Endothelial cell of umbilical vein (primary cell): Measurements from ENCODE around the gene RDX. TPM values are rescaled to one million over a fixed set of nuclear protein-coding genes. Genes with fewer than 3 reads are reported as not detected.

Experiments
- BruUV-seq: library from RNA; stranded (reverse); fragments of 400-500 nt; replicated peaks from 2 replicates; lab custom pipeline; 2021; lab: Mats Ljungman, UMichigan
- CTCF ChIA-PET: fragments of 300-600, 350-600 bp; sonication (Branson Sonifier 250); formaldehyde crosslinking; loops from one replicate; lab custom pipeline; 2021; ENCODE audit warnings: antibody characterized with exemption, inconsistent platforms; lab: Charles Lee
- POLR2A ChIA-PET: fragments of 300-600, 350-600 bp; sonication (Branson Sonifier 250); formaldehyde crosslinking; loops from one replicate; lab custom pipeline; 2021; ENCODE audit warnings: antibody characterized with exemption, inconsistent platforms; lab: Charles Lee
- DNase-seq: peaks from one replicate; pipeline ENCODE4 v3.0.0-alpha.2; 2011; ENCODE audit warnings: low read depth, low spot score
- FAIRE-seq: peaks from 2 replicates; lab custom pipeline; 2011; peaks lifted over from hg19 to GRCh38; lab: Jason Lieb, UNC
- H2AFZ ChIP-seq: 2 replicates; pipeline ENCODE4 v1.6.0; 2012; ENCODE audit warnings: low read depth, low read length, control low read depth, inconsistent platforms
- H3K27ac ChIP-seq: 2 replicates; pipeline ENCODE4 v1.5.1; 2011; ENCODE audit warnings: low read depth, mild to moderate bottlenecking, control low read depth, low read length, moderate library complexity; ENCODE audit not compliant: insufficient read depth
- H3K27me3 ChIP-seq, 2 experiments: 2 replicates each; pipeline versions ENCODE4 v1.6.0 to v1.6.1; 2011; ENCODE audit warnings: low read length in 2 of 2, mixed read lengths in 1 of 2; ENCODE audit not compliant: control insufficient read depth in 2 of 2, insufficient read depth in 2 of 2
- H3K36me3 ChIP-seq, 2 experiments: 2 replicates in 1 of 2; 3 replicates in 1 of 2; pipeline ENCODE4 v1.5.1; 2011; ENCODE audit warnings: low read length in 2 of 2, mild to moderate bottlenecking in 1 of 2, moderate library complexity in 1 of 2; ENCODE audit not compliant: control insufficient read depth in 2 of 2, insufficient read depth in 2 of 2; ENCODE audit errors: extremely low read depth in 1 of 2
- H3K4me1 ChIP-seq: 3 replicates; pipeline ENCODE4 v1.5.1; 2011; ENCODE audit warnings: mild to moderate bottlenecking, low read length; ENCODE audit not compliant: control insufficient read depth, insufficient read depth; ENCODE audit errors: extremely low read depth
- H3K4me2 ChIP-seq: 2 replicates; pipeline ENCODE4 v1.6.1; 2011; ENCODE audit warnings: low read length, control low read depth, mixed read lengths; ENCODE audit not compliant: insufficient read depth
- H3K4me3 ChIP-seq, 3 experiments: fragments of 200-600 bp in 1 of 3; sonication (generic), shearing (Covaris generic) in 1 of 3; replicated peaks in 1 of 3; 2 replicates each; pipeline ENCODE4 v1.5.1; 2011 to 2016; ENCODE audit warnings: control low read depth in 3 of 3, low read length in 3 of 3, mild to moderate bottlenecking in 2 of 3, inconsistent platforms in 1 of 3, low read depth in 1 of 3, moderate library complexity in 1 of 3; ENCODE audit not compliant: insufficient read depth in 1 of 3
- H3K79me2 ChIP-seq: 2 replicates; pipeline ENCODE4 v1.6.0; 2012; ENCODE audit warnings: low read length, inconsistent platforms; ENCODE audit not compliant: control insufficient read depth, insufficient read depth
- H3K9ac ChIP-seq: replicated peaks from 2 replicates; pipeline ENCODE3; 2011; ENCODE audit warnings: low read length, control low read depth; ENCODE audit not compliant: insufficient read depth; ENCODE audit errors: extremely low read depth
- H3K9me1 ChIP-seq: replicated peaks from 3 replicates; pipeline ENCODE4 v1.6.0; 2011; ENCODE audit warnings: mild to moderate bottlenecking, low read length; ENCODE audit not compliant: control insufficient read depth, insufficient read depth; ENCODE audit errors: extremely low read depth
- H3K9me3 ChIP-seq: replicated peaks from 2 replicates; pipeline ENCODE4 v1.5.1; 2012; ENCODE audit warnings: low read length, inconsistent platforms; ENCODE audit not compliant: control insufficient read depth, insufficient read depth
- H4K20me1 ChIP-seq: replicated peaks from 2 replicates; pipeline ENCODE3; 2011; ENCODE audit warnings: mild to moderate bottlenecking, low read length; ENCODE audit not compliant: control insufficient read depth, insufficient read depth; ENCODE audit errors: extremely low read depth
- EZH2 ChIP-seq: IDR thresholded peaks from 2 replicates; pipeline ENCODE4 v1.6.1; 2012; ENCODE audit warnings: borderline replicate concordance, low read depth, mild to moderate bottlenecking, moderate library complexity, low read length, inconsistent platforms; ENCODE audit not compliant: severe bottlenecking
- FOS ChIP-seq: IDR thresholded peaks from 2 replicates; pipeline ENCODE4 v1.6.1; 2011; ENCODE audit warnings: mild to moderate bottlenecking, low read length, moderate library complexity, borderline replicate concordance; ENCODE audit not compliant: insufficient read depth
- GATA2 ChIP-seq: IDR thresholded peaks from 2 replicates; pipeline ENCODE4 v1.7.0; 2011; ENCODE audit warnings: low read depth, mild to moderate bottlenecking, moderate library complexity, mixed read lengths, low read length; ENCODE audit not compliant: insufficient read length, insufficient read depth
- JUN ChIP-seq: IDR thresholded peaks from 2 replicates; pipeline ENCODE4 v1.6.1; 2011; ENCODE audit warnings: borderline replicate concordance, low read depth; ENCODE audit not compliant: insufficient read length, insufficient read depth
- MAX ChIP-seq: IDR thresholded peaks from 2 replicates; pipeline ENCODE4 v1.6.1; 2011; ENCODE audit not compliant: insufficient read depth, insufficient read length
- MYC ChIP-seq: IDR thresholded peaks from one replicate; pipeline ENCODE4 v1.6.1; 2011; ENCODE audit warnings: mild to moderate bottlenecking, low read depth, low read length
- POLR2A ChIP-seq: IDR thresholded peaks from 2 replicates; pipeline ENCODE4 v1.6.1; 2012; ENCODE audit warnings: low read depth, mild to moderate bottlenecking, control low read depth, low read length
- POLR2AphosphoS5 ChIP-seq: IDR thresholded peaks from 2 replicates; pipeline ENCODE4 v1.6.1; 2012; ENCODE audit warnings: low read depth, mild to moderate bottlenecking, control low read depth, low read length, moderate library complexity; ENCODE audit not compliant: insufficient read depth
- dilution Hi-C: fragments of 300-500 bp; cut with MboI; formaldehyde crosslinking; loops from one replicate; pipeline ENCODE4 v1.15.0; 2019; ENCODE audit warnings: low sequenced_read_pairs; ENCODE audit not compliant: extremely low pct_ligation_motif_present
- intact Hi-C: fragments of 100-400 bp; cut with micrococcal nuclease; formaldehyde crosslinking; loops from one replicate; pipeline ENCODE4 v1.10.0; 2022
- polyA plus RNA-seq, 4 experiments: library from polyadenylated mRNA; depleted of rRNA in 3 of 4; stranded (reverse) in 3 of 4; unstranded in 1 of 4; fragments of >200 nt; gene quantifications; 2 replicates each; pipeline versions ENCODE4 v1.2.1 to v1.2.3, GENCODE V29; 2011 to 2012; ENCODE audit warnings: missing spikeins in 1 of 4
- total RNA-seq: library from RNA; stranded (reverse); gene quantifications from 2 replicates; pipeline ENCODE4 v1.2.3, GENCODE V29; 2021
- TF ChIP-seq, protein P1 (sequence below), 2 donors: IDR thresholded peaks; 1 replicate in 1 of 2; 2 replicates in 1 of 2; pipeline ENCODE4 v1.5.1; 2011; ENCODE audit warnings: low read length in 2 of 2, mild to moderate bottlenecking in 2 of 2, moderate library complexity in 2 of 2, control low read depth in 1 of 2, inconsistent platforms in 1 of 2, low read depth in 1 of 2; ENCODE audit not compliant: insufficient read depth in 1 of 2; ENCODE audit errors: extremely low read depth in 1 of 2

Gene RDX
- total and polyA plus RNA-seq, 2 donors (not counting 3 experiments of a cell fraction or from before 2014, with no cell fraction given), result 47.9 to 280 TPM

- dilution Hi-C loops, result no loop called here
- H3K9me3 ChIP-seq, result no peaks in the 10 kb centered on the region
- no peak overlapping the region for H2AFZ ChIP-seq
- H3K79me2 ChIP-seq, result no peaks in the 10 kb centered on the region
- H3K27ac ChIP-seq, result no peak overlapping the region
- H3K4me1 ChIP-seq, result peaks cover 10% of the 10 kb centered on the region
- H3K4me3 ChIP-seq, result no peak overlapping the region
- H3K36me3 ChIP-seq, result no peaks in the 10 kb centered on the region
- ChIA-PET CTCF (no interaction called here), POLR2A (no interaction called here)
- DNase-seq (no peak), FAIRE-seq (no peak)
- H3K9me1 ChIP-seq, result no peaks in the 10 kb centered on the region
- no peaks in the 10 kb centered on the region for H3K27me3 ChIP-seq
- no peak for TF ChIP-seq EZH2
- TF ChIP-seq FOS, result no peak
- no peak for TF ChIP-seq POLR2AphosphoS5
- TF ChIP-seq POLR2A, result no peak
- TF ChIP-seq MAX, result no peak
- TF ChIP-seq, protein P1, sequence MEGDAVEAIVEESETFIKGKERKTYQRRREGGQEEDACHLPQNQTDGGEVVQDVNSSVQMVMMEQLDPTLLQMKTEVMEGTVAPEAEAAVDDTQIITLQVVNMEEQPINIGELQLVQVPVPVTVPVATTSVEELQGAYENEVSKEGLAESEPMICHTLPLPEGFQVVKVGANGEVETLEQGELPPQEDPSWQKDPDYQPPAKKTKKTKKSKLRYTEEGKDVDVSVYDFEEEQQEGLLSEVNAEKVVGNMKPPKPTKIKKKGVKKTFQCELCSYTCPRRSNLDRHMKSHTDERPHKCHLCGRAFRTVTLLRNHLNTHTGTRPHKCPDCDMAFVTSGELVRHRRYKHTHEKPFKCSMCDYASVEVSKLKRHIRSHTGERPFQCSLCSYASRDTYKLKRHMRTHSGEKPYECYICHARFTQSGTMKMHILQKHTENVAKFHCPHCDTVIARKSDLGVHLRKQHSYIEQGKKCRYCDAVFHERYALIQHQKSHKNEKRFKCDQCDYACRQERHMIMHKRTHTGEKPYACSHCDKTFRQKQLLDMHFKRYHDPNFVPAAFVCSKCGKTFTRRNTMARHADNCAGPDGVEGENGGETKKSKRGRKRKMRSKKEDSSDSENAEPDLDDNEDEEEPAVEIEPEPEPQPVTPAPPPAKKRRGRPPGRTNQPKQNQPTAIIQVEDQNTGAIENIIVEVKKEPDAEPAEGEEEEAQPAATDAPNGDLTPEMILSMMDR (IDR thresholded peaks at IDR 0.05; ENCODE audit: extremely low read depth in 1 of 2, insufficient read depth in 1 of 2, low read depth in 1 of 2, low read length in 2 of 2), result no peak
- no peak for TF ChIP-seq GATA2
- TF ChIP-seq JUN, result no peak
- no peak for TF ChIP-seq MYC
- H4K20me1 ChIP-seq, result no peaks in the 10 kb centered on the region
- no peak overlapping the region for H3K4me2 ChIP-seq
- BruUV-seq, result no TSS peak
- no peak overlapping the region for H3K9ac ChIP-seq
- intact Hi-C loops, result no loop called here
These were observed 39.6 kb upstream of the RDX start for GRCh38 chr11:110336054-110336453.
